ENCODE data around the gene FGF2.
"Not testable (repeated sequence)": the region's sequence is repeated elsewhere in the genome, so short reads cannot be mapped to it uniquely, and the experiment has no call there.

The FGF2 gene

DNA sequence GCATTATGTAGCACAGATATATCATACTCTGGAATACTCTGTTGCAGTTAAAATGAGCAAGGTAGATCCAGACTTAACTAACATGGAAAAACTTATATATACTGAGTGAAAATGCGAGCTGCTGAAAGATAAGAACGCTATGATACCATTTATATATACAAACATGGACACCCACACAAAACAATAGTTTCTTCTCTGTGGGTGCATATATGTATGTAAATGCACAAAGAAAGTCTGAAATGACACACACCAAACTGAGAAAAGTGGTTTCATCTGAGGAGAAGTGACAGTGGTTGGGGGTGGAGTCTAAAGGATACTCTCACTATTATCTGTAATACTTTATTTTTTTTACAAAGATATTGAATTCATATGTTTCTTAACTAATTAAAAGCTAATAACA lies 12.2 kb upstream of the FGF2 start:
- no peak for DNase-seq

DNA sequence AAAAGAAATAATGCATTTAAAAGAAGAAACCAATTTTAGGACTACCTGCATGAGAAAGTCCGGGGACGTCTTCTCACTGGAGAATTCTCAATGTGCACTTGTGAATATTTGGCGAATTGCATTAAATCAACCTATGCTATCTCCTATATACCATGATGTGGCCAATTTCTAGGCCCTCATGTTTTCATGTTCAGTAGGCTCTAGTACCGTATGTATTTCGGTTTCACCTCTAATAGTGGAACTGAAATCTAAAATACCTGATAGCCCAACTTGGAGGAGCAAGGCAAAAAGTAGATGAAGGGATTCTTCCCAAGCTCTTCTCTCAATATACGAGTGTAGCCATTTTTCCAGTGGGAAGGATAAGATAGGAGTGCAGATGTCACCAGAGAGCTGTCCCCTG lies 11.4 kb upstream of the FGF2 start:
- no peak for DNase-seq

DNA sequence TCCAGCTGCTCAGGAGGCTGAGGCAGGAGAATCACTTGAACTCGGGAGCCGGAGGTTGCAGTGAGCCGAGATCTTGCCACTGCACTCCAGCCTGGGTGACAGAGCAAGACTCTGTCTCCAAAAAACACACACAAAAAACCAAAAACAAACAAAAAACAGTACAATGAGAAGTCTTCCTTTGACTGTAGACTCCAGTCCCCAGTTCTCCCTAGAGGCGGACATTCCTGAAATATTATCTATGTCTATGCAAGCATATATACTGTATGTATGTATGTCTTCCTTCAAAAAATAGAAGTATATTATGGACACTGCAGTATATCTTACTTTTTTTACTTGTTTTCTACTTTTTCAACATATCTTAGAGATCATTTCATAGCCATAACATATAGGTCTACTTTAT lies 10.2 kb upstream of the FGF2 start:
- DNase-seq, result no peak

DNA sequence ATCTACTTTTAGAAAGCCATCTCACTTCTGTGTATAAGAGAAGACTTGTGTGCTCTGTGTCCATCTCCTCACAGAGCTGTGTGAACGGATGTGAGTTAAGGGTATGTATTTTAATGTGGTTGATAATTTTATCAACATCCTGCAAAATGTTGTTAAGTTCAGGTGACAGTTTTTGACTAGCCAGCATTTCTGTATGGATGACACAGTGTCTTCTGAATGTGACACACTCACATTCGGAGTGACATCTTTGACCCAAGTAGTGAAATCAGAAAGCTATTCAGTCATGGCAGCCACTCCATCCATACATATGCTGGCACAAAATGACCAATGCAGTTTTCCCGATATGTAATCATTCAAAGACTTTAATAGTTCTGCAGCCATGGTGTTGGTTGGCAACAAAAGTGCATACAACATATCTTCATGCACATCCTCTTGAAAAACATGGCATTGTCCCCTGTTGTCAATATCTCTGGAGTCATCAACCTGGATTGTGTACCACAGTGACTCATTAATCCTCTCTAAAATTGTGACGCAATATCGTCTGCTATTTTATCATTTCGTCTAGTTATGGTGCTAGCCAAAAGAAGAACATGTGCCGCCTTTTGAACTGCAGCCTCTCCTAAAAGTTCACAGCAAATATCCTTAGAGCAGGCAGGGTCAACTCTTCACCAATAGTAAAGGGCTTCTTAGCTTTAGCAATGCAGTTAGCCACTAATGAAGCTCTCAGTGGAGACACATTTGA lies 6.8 kb upstream of the FGF2 start:
- no peak for DNase-seq

DNA sequence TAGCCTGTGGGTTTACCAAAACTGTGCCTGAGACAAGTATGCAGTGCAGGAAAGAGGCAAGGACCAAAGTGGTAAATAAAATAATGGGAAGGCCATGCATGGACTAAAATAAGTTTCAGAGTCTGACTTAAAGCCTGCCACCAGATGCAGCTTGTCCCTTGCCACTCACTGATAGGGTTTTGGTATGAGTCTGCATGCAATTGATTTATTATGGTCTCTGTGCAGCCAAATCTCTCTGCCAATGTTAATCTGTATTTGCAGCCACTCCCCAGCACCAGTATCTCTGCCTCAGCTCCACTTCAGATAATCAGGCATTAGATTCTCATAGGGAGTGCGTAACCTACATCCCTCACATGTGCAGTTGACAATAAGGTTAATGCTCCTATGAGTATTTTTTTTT lies 5.5 kb upstream of the FGF2 start:
- DNase-seq, result no peak

DNA sequence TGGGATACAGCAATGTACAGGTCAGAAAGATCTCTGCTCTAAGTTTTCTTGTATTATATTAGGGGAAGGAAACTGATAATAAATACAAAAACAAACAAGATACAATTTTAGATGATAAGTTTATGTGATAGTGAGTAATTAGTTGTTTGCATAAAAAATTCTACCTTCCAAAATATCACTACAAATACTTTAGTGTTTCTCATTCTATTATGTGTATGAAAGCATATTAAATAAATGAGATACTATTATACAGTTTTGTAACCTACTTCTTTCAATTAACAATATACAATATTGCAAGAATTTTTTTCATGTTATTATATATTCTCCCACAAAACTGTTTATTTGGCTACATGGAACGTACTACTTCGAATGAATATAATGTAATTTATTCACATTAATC lies 4.2 kb upstream of the FGF2 start:
- no peak for DNase-seq

DNA sequence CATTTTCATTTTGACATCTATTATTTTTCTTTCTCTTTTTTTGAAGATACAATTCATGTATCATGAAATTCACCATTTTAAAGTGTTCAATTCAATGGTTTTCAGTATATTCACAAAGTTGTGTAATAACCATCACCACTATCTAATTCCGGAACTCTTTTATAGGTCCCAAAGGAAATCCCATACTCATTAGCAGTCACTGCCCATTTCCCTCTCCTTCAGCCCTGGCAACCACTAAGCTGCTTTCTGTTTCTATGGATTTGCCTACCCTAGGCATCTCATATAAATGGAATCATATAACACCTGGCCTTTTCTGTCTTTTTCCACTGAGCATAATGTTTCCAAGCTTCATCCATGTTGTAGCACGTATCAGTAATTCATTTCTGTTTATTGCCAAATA lies 3.2 kb upstream of the FGF2 start:
- DNase-seq, result no peak

DNA sequence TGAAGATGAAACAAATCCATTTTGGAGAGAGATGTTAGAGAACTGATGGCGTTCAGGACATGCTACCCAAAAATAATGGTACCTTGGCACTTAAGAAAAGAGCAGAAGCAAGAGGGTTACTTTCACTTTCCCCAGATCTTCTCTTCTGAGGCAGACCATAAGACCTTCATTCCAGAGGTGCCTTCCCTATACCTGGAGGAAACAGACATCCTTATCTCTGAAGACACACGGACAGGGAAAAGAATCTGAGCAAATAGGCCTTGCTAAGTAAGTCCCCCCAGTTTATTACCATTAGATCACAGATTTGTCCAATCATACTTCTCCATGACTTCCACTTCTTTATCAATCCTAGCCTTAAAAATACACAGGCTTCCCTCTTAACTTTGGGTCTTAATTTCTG lies 2.0 kb upstream of the FGF2 start:
- DNase-seq, result no peak

DNA sequence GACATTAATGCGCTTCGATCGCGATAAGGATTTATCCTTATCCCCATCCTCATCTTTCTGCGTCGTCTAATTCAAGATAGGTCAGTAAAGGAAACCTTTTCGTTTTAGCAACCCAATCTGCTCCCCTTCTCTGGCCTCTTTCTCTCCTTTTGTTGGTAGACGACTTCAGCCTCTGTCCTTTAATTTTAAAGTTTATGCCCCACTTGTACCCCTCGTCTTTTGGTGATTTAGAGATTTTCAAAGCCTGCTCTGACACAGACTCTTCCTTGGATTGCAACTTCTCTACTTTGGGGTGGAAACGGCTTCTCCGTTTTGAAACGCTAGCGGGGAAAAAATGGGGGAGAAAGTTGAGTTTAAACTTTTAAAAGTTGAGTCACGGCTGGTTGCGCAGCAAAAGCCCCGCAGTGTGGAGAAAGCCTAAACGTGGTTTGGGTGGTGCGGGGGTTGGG lies 528 bp upstream of the FGF2 start:
- no peak for DNase-seq

DNA sequence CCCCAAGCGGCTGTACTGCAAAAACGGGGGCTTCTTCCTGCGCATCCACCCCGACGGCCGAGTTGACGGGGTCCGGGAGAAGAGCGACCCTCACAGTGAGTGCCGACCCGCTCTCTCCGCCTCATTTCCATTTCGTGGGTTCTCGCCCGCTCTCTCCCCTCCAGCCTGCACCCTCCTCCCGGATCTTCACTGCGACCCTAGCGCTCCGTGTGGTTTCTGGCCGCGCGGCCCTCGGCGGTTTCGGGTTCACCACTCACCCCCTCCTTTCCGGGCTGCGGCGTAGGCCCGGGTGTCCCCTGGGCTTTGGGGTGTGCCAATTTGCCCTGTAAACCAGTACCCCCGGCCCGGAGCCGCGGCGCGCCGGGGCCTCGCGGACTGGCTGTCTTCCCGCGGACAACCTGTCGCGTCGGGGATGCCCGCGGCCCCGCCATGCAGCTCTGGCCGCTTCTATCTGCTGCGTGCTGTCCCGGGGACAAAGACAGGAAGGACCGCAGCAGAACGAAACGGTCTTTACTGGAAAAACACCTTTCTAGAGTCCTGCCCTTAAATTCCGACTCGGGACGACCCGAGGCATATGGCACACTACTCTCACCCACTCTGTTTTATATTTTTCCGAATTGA lies 737 bp downstream of the FGF2 start:
- no peak for DNase-seq

DNA sequence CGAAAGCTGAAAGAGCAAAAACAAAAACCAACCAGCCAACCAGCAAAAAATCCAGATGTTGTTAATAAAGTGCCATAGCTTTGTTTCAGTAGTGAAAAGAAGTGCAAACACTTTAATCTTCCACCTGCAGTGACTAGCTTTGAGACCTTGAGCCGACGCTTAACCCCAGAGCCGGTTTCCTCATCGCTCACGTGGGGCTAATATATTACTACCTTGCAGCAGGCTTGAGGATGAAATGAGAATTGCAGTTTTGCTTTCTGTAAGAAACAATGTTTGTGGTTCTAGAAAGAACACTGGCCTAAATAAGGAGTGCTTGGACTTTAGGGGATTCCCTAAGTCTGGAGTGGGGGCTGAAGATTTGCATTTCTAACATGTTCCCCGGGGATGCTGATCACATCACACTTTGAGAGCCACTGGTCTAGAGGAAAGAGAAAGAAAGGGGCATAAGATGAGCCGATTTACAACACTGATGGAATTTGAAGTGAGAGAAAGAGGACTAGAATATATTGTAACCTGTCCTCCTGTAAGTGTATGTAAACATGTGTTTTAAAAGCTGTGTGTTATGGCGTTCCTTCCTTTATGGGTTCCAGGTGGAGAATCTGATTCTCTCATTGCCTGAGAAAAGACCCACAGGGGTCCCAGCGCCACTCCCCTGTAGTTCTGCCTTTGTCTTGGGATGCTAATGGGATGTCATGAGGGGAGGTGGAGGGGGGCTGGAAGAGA lies 1.4 kb downstream of the FGF2 start:
- peak; percentile 13 to 33 for DNase-seq

DNA sequence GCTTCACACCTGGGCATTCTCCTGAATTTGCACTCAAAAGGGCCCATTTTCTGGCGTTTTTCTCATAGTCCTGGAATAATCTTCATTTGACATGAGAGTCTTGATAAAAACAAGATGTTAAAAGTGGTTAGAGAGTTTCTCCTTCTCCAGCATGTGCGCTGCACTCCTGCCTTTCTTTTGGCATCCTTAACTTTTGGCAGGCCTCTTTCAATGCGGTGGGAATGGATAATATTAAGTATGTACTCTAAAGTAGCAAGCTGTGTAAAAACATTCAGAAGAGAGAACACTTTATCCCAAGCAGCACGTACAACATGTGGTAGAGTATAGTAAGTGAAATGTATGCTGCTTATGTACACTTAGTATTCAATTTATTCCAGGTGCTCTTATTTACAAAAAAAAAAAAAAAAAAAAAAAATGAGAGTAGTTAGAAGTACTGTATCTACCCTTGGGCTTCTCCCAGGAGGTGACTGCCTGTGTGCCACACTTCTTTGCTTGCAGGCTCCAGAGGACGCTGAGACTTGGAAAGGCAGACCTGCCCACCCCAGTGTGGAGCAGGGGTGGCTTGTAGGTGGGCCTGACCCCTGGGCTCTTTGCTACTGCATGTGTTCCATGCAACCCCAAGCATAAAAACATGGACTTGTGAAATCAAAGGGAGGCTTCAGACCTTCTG lies 3.9 kb downstream of the FGF2 start:
- no peak for DNase-seq

DNA sequence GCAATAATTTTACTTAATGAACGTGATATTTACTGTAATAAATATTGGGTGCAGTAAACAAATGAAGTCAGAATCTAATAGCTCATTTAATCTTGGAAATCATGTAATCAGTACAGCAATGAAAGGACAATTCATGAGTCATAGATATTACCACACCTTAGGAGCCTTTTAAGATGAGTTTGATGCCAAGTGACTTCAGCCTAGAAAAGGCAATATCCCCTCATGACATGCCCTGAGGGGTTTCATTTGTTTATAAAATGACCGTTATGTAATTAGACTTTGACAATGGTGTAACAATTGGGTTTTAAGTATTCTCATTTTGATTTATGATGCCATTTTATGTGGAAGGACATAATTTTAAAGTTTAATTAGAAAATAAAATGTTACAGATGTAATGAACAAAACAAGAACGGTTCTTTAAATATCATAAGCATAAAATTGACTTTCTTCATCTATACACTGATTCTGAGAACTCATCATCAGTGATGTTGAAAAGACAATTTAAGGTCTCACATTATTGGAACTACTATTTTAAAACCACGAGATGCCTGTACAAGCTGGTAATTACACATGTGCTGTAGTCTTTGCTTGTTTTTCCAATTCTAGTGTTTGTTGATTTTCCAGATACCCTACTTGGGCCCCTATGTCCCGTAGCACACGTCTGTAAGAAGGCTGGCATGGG lies 5.0 kb downstream of the FGF2 start:
- no peak for DNase-seq

DNA sequence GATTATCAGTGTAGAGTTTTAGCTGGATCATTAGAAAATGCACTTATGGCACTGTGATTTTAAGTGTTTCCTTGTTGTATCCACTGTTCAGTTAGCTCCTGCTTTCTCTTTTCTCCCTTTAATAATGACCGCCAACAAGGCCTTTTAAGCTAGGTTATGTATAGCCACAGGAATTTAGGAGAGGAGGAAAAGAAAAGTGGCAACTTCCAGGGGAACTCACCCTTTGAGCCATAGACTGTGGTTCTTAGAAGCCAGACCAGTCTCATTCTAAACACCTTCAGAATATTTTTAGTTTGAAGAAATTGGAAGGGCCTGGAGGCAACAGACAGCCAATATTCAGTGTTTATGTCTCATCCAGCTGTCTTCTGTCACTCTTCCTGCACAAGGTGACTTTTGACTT lies 6.1 kb downstream of the FGF2 start:
- no peak for DNase-seq

DNA sequence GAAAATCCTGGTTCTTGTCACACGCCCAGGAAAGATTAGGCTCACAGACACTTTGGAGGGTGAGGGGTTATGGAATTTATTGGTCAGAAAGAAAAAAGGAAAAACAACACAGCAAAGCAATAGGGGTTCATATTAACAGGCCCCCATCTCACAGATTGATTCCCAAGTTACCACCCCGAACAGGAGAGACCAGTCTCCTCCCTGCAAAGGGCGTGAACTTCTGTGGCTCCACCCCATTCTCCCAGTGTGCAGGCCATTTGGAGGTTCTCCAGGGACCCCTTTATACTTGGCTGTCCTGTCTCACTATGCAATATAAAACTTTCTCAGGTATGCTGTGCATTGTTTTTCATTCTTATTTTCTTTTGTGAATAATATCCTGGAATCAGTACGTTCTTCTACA lies 7.4 kb downstream of the FGF2 start:
- no peak for DNase-seq

DNA sequence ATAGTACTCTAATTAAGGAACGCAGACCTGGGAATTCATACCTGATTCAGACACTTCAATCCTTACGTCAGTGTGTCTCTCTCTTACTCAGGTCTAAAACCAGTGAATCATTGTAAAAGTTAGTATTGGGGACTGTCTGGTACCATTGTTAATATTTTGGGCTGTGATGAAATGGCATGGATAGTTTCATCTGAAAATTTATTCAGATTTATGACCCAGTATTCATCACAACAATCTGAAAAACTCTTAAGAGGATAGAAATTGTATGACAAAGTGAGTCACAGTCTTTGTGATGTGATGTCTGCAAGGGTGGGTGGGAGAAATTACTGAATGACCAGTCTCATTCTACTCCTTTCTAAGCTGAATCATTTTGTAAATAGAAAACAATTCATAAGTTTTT lies 10.3 kb downstream of the FGF2 start:
- no peak for DNase-seq

DNA sequence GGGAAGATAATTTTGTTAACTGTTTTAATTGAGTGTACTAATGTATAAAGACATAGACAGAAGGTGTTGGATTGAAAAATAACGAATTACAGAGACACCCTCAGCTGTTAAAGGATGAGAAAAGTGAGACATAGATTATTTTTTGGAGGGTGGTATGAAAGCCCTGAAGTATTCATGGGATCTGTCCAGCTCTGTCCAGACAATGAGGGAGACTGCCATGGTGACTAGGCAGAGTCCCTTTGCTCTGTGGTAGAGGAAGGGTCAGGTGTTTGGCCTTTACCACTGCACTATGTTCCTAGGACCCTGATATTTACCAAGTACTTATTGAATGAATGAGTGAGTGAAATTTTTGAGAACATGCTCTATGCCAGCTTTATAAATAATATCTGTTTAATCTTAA lies 11.4 kb downstream of the FGF2 start:
- no peak for DNase-seq

DNA sequence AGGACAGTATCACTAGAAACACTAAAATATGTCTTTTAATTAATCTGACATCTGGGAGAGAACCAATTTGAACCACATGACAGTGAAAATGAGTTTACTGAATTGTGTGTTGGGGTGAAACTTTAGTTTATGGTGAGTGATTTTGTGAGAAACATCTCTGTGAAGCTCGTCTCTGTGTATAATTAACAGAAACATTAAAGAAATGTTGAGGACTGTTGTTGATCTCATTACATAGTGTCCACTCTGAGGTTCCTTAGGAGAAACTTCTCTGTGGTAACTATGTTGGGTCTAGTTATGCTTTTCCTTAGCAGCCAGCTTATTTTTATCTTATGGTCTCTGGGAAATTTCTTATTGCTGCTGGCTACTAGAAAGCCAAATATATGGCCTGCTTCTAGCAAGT lies 15.8 kb downstream of the FGF2 start:
- no peak for DNase-seq

DNA sequence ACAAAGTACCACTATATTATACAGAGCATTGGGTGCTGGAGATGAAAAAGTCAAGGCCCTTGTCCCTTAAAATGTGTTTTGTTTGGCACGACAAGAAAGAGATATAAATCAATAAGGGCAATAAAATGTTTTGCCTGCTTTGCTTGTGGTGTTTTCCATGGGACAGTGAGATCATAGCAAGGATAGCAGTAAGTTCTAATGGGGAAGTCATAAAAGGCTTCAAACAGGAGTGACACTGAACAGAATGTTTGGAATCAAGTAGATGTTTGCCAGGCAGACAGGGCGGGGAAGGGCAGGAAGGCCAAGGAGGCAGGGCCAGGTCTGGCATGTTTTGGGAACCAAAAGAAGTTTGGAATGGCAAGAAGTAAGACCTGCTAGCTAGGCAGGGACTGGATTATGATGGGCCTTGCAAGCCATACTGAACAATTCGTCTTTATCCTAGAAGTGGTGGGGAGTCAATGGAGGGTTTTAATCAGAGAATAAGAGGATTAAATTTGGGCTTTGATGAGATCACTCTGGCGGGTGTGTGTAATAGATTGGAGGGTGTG lies 16.4 kb downstream of the FGF2 start:
- no peak for DNase-seq

DNA sequence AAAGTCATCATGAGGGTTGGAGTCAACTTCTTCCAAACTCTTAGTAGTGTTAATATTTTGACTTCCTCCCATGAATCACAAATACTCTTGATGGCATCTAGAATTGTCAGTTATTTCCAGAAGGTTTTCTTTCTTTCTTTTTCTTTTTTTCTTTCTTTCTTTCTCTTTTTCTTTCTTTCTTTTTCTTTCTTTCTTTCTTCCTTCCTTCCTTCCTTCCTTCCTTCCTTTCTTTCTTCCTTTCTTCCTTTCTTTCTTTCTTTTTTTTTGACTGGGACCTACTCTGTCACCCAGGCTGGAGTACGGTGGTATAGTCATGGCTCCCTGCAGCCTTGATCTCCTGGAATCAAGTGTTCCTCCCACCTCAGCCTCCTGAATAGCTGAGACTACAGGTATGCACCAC lies 17.8 kb downstream of the FGF2 start:
- not testable (repeated sequence) for DNase-seq

DNA sequence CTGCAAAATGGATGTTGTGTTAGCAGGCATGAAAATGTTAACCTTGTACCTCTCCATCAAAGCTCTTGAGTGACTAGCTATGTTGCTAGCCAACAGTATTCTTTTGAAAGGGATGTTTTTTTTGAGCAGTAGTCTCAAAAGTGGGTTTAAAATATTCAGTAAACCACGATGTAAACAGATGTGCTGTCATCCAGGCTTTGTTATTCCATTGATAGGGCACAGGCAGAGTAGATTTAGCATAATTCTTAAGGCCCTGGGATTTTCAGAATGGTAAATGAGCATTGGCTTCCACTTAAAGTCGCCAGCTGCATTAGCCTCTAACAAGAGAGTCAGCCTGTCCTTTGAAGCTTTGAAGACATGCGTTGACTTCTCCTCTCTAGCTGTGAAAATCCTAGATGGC lies 18.4 kb downstream of the FGF2 start:
- no peak for DNase-seq

DNA sequence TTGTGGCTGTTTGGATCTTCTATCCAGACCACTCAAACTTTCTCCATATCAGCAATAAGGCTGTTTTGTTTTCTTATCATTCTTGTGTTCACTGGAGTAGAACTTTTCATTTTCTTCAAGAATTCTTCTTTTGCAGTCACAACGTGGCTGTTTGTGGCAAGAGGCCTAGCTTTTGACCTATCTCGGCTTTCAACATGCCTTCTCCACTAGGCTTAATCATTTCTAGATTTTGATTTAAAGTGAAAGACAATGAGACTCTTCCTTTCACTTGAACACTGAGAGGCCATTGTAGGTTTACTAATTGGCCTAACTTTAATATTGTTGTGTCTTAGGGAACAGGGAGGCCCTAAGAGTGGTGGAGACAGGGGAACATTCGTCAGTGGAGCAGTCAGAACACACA lies 19.1 kb downstream of the FGF2 start:
- DNase-seq, result no peak

DNA sequence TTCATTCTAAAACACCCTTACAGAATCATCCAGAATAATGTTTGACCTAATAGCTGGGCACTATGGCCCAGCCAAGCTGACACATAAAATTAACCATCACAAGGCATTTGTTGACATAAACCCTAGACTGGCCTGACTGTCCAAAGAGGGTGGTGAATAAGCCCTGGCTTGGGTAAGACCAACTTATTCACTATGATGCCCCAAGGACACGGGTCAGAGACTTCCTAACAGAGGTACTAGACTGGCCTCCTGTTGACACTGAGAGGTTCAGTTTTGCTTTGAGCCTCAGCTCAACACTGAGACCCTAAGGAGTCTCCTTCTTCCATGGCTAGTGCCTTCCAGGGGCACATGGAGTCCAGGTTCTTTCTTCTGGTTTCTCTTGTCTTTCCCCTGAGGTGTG lies 21.3 kb downstream of the FGF2 start:
- no peak for DNase-seq
